Hepatocyte (in vitro differentiated cells): ENCODE measurements around the gene MOB2. TPM values are rescaled to one million over a fixed set of nuclear protein-coding genes. Genes with fewer than 3 reads are reported as not detected.

ENCODE experiments used
- DNase-seq: peaks from one replicate; pipeline ENCODE4 v3.0.0-alpha.2; 2016; ENCODE audit warnings: low spot score
- H2AFZ ChIP-seq: fragments of 200-600 bp; sonication (generic); 2 replicates; pipeline ENCODE4 v1.6.0; 2016; ENCODE audit warnings: antibody characterized with exemption, mild to moderate bottlenecking
- H3K27ac ChIP-seq: fragments of 200-600 bp; sonication (generic); 2 replicates; pipeline ENCODE4 v1.5.1; 2016; ENCODE audit warnings: mild to moderate bottlenecking
- H3K27me3 ChIP-seq: fragments of 200-600 bp; sonication (generic); 2 replicates; pipeline ENCODE4 v1.6.1; 2016
- H3K36me3 ChIP-seq: fragments of 200-600 bp; sonication (generic); replicated peaks from 2 replicates; pipeline ENCODE4 v1.5.1; 2016; ENCODE audit warnings: low read depth; ENCODE audit not compliant: insufficient read depth
- H3K4me1 ChIP-seq: fragments of 200-600 bp; sonication (generic); 2 replicates; pipeline ENCODE4 v1.5.1; 2016; ENCODE audit warnings: mild to moderate bottlenecking, moderate library complexity; ENCODE audit not compliant: insufficient read depth
- H3K4me2 ChIP-seq: fragments of 200-600 bp; sonication (generic); 2 replicates; pipeline ENCODE4 v1.6.0; 2016
- H3K4me3 ChIP-seq: fragments of 200-600 bp; sonication (generic); 2 replicates; pipeline ENCODE4 v1.5.1; 2016; ENCODE audit warnings: mild to moderate bottlenecking
- H3K79me2 ChIP-seq: fragments of 200-600 bp; sonication (generic); 2 replicates; pipeline ENCODE4 v1.6.0; 2017; ENCODE audit warnings: mild to moderate bottlenecking
- H3K9me2 ChIP-seq: fragments of 200-600 bp; sonication (generic); replicated peaks from 2 replicates; pipeline ENCODE4 v1.6.0; 2017; ENCODE audit warnings: mild to moderate bottlenecking; ENCODE audit not compliant: insufficient read depth
- H3K9me3 ChIP-seq: fragments of 200-600 bp; sonication (generic); 2 replicates; pipeline ENCODE4 v1.5.1; 2016; ENCODE audit warnings: low read depth, mild to moderate bottlenecking
- H4K20me1 ChIP-seq: fragments of 200-600 bp; sonication (generic); 2 replicates; pipeline ENCODE4 v1.6.0; 2016; ENCODE audit warnings: mild to moderate bottlenecking; ENCODE audit not compliant: insufficient read depth, poor library complexity, severe bottlenecking
- EZH2 ChIP-seq: fragments of 200-600 bp; sonication (generic); IDR thresholded peaks from 2 replicates; pipeline ENCODE4 v1.6.1; 2016; ENCODE audit warnings: antibody characterized with exemption, mild to moderate bottlenecking, borderline replicate concordance
- EZH2phosphoT487 ChIP-seq: fragments of 200-600 bp; sonication (generic); IDR thresholded peaks from one replicate; pipeline ENCODE4 v1.6.1; 2018; ENCODE audit warnings: antibody characterized with exemption, mild to moderate bottlenecking, low read depth, moderate library complexity; ENCODE audit not compliant: unreplicated experiment, severe bottlenecking
- WGBS: methylation state at CpG from one replicate; pipeline ENCODE4 v1.1.6; 2016; ENCODE audit warnings: low lambda C conversion rate; ENCODE audit errors: missing lambda C conversion rate; 5-methylcytosine and 5-hydroxymethylcytosine counted together
- polyA plus RNA-seq: library from polyadenylated mRNA; unstranded; fragments of >200 nt; fragmentation: Nextera tagmentation; extraction: Ambion mirVana; gene quantifications from 2 replicates; pipeline ENCODE4 v1.2.1, GENCODE V29; 2016
- total RNA-seq: library from RNA; depleted of rRNA; stranded (reverse); fragments of >200 nt; gene quantifications from 2 replicates; pipeline ENCODE4 v1.2.3, GENCODE V29; 2014
- TF ChIP-seq, protein P1 (sequence below): fragments of 200-600 bp; sonication (generic); IDR thresholded peaks from 2 replicates; pipeline ENCODE4 v1.5.1; 2016; ENCODE audit warnings: antibody characterized with exemption, mild to moderate bottlenecking; ENCODE audit not compliant: poor library complexity

The MOB2 gene
- total and polyA plus RNA-seq, 2 experiments from 2014 or later: 12.5 to 48.2 TPM

DNA sequence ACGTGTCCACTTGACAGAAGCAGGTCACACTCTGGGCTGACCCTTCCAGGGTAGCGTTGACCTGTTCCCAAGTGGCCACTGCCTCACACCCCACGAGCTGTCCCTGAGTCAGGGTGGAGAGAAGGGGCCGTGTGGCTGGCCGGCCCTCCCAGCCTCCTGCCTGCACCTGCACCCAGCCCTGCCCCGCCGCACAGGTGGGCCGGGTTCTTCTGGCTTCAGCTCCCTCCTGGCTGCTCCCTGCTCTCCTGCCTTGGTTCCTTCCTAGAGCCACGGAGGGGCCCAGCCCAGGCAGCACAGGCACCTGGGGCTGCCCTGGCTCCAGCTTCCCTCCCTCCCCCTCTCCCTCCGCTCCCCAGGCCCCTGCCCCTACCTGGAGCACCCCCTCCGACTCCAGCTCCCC, 42.3 kb downstream of the MOB2 start:
- Histone ChIP-seq H3K27ac (no peak overlapping the region), H3K9me2 (no peaks in the 10 kb centered on the region), H3K79me2 (no peaks in the 10 kb centered on the region), H3K36me3 (no peaks in the 10 kb centered on the region), H3K9me3 (no peaks in the 10 kb centered on the region), H2AFZ (no peak overlapping the region), H3K4me1 (no peaks in the 10 kb centered on the region), H3K4me3 (no peak overlapping the region), H3K27me3 (no peaks in the 10 kb centered on the region), H4K20me1 (no peaks in the 10 kb centered on the region), H3K4me2 (no peak overlapping the region)
- WGBS: 78% methylated on average over 8 of the region's 11 CpGs
- no peak for TF ChIP-seq EZH2phosphoT487
- no peak for DNase-seq

DNA sequence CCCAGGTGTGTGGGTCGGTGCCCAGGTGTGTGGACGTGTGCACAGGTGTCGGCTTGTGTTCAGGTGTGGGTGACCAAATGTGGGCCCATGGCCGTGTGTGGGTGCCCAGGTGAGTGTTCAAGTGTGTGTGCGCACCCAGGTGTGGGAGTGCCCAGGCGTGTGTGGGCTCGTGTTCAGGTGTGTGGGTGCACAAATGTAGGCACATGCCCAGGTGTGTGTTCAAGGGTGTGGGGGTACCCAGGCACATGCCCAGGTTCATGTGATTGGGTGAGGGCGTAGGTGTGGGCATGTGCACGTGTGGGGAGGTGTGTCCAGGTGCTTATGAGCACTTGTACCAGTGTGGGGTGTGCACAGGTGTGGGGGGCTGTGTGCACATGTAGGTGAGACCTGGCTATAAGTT, 42.8 kb downstream of the MOB2 start:
- H3K9me2 ChIP-seq: no peaks in the 10 kb centered on the region
- 96% methylated on average over 9 of the region's 9 CpGs for WGBS
- no peaks in the 10 kb centered on the region for H4K20me1 ChIP-seq
- no peak overlapping the region for H3K4me3 ChIP-seq
- H3K27ac ChIP-seq: no peak overlapping the region
- no peak for TF ChIP-seq EZH2phosphoT487
- TF ChIP-seq, protein P1, sequence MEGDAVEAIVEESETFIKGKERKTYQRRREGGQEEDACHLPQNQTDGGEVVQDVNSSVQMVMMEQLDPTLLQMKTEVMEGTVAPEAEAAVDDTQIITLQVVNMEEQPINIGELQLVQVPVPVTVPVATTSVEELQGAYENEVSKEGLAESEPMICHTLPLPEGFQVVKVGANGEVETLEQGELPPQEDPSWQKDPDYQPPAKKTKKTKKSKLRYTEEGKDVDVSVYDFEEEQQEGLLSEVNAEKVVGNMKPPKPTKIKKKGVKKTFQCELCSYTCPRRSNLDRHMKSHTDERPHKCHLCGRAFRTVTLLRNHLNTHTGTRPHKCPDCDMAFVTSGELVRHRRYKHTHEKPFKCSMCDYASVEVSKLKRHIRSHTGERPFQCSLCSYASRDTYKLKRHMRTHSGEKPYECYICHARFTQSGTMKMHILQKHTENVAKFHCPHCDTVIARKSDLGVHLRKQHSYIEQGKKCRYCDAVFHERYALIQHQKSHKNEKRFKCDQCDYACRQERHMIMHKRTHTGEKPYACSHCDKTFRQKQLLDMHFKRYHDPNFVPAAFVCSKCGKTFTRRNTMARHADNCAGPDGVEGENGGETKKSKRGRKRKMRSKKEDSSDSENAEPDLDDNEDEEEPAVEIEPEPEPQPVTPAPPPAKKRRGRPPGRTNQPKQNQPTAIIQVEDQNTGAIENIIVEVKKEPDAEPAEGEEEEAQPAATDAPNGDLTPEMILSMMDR: no peak
- no peak for TF ChIP-seq EZH2
- H3K4me1 ChIP-seq: peaks cover 4% of the 10 kb centered on the region
- no peak overlapping the region for H3K4me2 ChIP-seq
- no peaks in the 10 kb centered on the region for H3K9me3 ChIP-seq
- H3K27me3 ChIP-seq: no peaks in the 10 kb centered on the region
- H3K79me2 ChIP-seq: no peaks in the 10 kb centered on the region
- H2AFZ ChIP-seq: no peak overlapping the region
- H3K36me3 ChIP-seq: no peaks in the 10 kb centered on the region
- no peak for DNase-seq

DNA sequence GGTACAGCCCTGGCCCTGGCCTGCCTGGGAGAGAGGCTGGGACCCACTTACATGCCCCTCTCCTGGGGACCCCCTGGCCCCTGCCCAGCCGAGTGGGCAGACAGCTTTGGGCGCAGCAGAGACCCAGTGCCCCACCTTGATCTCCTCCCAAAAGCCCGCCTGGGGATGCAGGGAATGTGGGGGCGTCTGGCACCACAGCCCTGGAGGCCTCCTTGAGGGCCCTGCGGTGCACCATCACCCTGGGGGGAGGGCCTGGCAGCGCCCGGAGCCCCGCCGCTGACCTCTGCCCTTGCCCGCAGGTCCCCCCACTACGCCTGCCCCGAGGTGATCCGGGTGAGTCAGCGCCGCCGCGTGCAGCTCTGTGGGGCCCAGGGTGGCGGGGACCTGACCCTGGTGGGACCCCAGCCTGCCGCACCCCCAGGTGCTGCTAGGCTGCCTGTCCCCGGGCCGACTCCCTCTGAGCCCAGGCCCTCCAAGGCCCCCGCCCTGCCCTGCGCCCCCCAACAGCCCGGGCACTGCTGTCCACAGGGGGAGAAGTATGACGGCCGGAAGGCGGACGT, 43.7 kb downstream of the MOB2 start:
- DNase-seq: no peak
- Histone ChIP-seq H3K4me1 (peaks cover 13% of the 10 kb centered on the region), H3K36me3 (no peaks in the 10 kb centered on the region), H3K4me2 (no peak overlapping the region), H3K9me3 (no peaks in the 10 kb centered on the region), H3K9me2 (no peaks in the 10 kb centered on the region), H3K27ac (no peak overlapping the region), H2AFZ (no peak overlapping the region), H4K20me1 (no peaks in the 10 kb centered on the region), H3K4me3 (no peak overlapping the region), H3K79me2 (no peaks in the 10 kb centered on the region), H3K27me3 (no peaks in the 10 kb centered on the region)
- no peak for TF ChIP-seq EZH2
- TF ChIP-seq, protein P1: no peak
- no peak for TF ChIP-seq EZH2phosphoT487
- WGBS: 91% methylated on average over 18 of the region's 28 CpGs

DNA sequence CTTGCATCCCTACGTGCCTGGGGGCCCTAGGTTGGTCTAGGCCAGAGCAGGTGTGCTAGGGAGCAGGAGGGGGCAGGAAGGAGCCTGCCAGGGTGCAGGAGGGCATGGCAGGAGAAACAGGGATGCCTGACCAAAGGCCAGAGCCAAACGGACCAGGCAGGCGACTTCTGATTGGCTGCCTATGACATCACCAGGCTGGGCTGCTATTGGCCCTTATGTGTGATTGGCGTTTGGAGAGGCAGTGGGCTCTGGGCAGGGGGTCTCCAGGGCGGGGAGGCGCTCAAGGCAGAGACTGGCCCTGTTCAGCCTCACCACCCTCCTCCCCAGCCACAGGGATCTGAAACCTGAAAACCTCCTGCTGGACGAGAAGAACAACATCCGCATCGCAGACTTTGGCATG, 44.4 kb downstream of the MOB2 start:
- WGBS: 71% methylated on average over 9 of the region's 9 CpGs

More for the DNA sequence above, 44.4 kb downstream of the MOB2 start:
- no peak overlapping the region for H2AFZ ChIP-seq
- H3K9me2 ChIP-seq: no peaks in the 10 kb centered on the region
- H3K9me3 ChIP-seq: no peaks in the 10 kb centered on the region
- no peaks in the 10 kb centered on the region for H3K79me2 ChIP-seq
- TF ChIP-seq EZH2phosphoT487 (no peak), EZH2 (no peak)
- TF ChIP-seq, protein P1: no peak
- H3K4me2 ChIP-seq: no peak overlapping the region
- H4K20me1 ChIP-seq: no peaks in the 10 kb centered on the region
- H3K36me3 ChIP-seq: no peaks in the 10 kb centered on the region
- no peak overlapping the region for H3K4me3 ChIP-seq
- no peak overlapping the region for H3K27ac ChIP-seq
- H3K27me3 ChIP-seq: no peaks in the 10 kb centered on the region
- peaks cover 19% of the 10 kb centered on the region for H3K4me1 ChIP-seq
- no peak for DNase-seq
